ENCODE measurements around the gene CCL5.

CCL5 gene

GRCh38 chr17:35895636-35896587, 15.8 kb upstream of the CCL5 start:
- Histone ChIP-seq H3K36me3 (replicated peaks; ENCODE audit: low read depth, low read length) (no peaks in the 10 kb centered on the region), H3K27ac (ENCODE audit: low read length) (no peak overlapping the region), H2AFZ (ENCODE audit: low read depth, low read length) (no peak overlapping the region)

DNA sequence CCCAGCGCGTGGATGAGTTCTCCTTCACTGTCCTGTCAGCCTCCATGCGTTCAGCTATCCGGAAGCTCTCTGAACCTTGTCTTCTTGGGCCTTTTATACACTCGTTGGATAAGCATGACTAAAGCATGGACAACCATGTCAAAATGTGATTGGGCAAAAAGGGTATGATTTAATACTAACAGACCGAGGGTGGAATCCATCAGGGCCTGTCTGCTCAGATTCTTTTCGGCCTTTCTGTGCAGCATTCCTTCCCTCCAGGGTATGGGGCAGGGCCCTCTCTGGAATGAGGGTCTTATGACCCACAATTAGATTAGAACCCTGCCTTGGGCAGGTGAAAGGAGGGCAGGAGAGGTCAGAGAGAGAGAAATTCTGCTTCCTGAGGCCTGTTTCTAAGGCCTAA, 14.0 kb upstream of the CCL5 start:
- no peaks in the 10 kb centered on the region for H3K9me3 ChIP-seq (ENCODE audit: insufficient read depth, low read length)
- peaks cover 28% of the 10 kb centered on the region for H3K4me1 ChIP-seq (ENCODE audit: low read length)
- H3K4me2 ChIP-seq (ENCODE audit: low read length) = no peak overlapping the region
- no peak for TF ChIP-seq EZH2phosphoT487 (IDR thresholded peaks at IDR 0.05; ENCODE audit: low read depth)
- no peak for TF ChIP-seq CTCF (IDR thresholded peaks at IDR 0.05; ENCODE audit: low read depth, low read length)
- H3K4me3 ChIP-seq (ENCODE audit: low read length) = no peak overlapping the region
- no peaks in the 10 kb centered on the region for H3K79me2 ChIP-seq (ENCODE audit: low read length)
- no peak overlapping the region for H3K27ac ChIP-seq (ENCODE audit: low read length)
- H3K27me3 ChIP-seq (ENCODE audit: low read depth, low read length) = no peaks in the 10 kb centered on the region
- no peak overlapping the region for H2AFZ ChIP-seq (ENCODE audit: low read depth, low read length)
- no peaks in the 10 kb centered on the region for H3K36me3 ChIP-seq (replicated peaks; ENCODE audit: low read depth, low read length)
- no peak overlapping the region for H3K9ac ChIP-seq (ENCODE audit: low read length)
- H4K20me1 ChIP-seq (ENCODE audit: insufficient read depth, low read length) = no peaks in the 10 kb centered on the region

More at GRCh38 chr17:35895636-35896587, 15.8 kb upstream of the CCL5 start:
- Histone ChIP-seq H3K9ac (ENCODE audit: low read length) (no peak overlapping the region), H3K79me2 (ENCODE audit: low read length) (no peaks in the 10 kb centered on the region), H3K4me3 (ENCODE audit: low read length) (no peak overlapping the region), H4K20me1 (ENCODE audit: insufficient read depth, low read length) (no peaks in the 10 kb centered on the region), H3K27me3 (ENCODE audit: low read depth, low read length) (no peaks in the 10 kb centered on the region), H3K4me1 (ENCODE audit: low read length) (peaks cover 29% of the 10 kb centered on the region), H3K9me3 (ENCODE audit: insufficient read depth, low read length) (no peaks in the 10 kb centered on the region), H3K4me2 (ENCODE audit: low read length) (no peak overlapping the region)
- TF ChIP-seq CTCF (IDR thresholded peaks at IDR 0.05; ENCODE audit: low read depth, low read length) = no peak
- TF ChIP-seq EZH2phosphoT487 (IDR thresholded peaks at IDR 0.05; ENCODE audit: low read depth) = no peak

- Histone ChIP-seq H3K9ac (ENCODE audit: low read length) (no peak overlapping the region), H3K36me3 (replicated peaks; ENCODE audit: low read depth, low read length) (no peaks in the 10 kb centered on the region), H3K27ac (ENCODE audit: low read length) (no peak overlapping the region), H3K9me3 (ENCODE audit: insufficient read depth, low read length) (no peaks in the 10 kb centered on the region), H2AFZ (ENCODE audit: low read depth, low read length) (no peak overlapping the region), H3K79me2 (ENCODE audit: low read length) (no peaks in the 10 kb centered on the region), H3K4me1 (ENCODE audit: low read length) (peaks cover 28% of the 10 kb centered on the region), H3K27me3 (ENCODE audit: low read depth, low read length) (no peaks in the 10 kb centered on the region), H4K20me1 (ENCODE audit: insufficient read depth, low read length) (no peaks in the 10 kb centered on the region), H3K4me2 (ENCODE audit: low read length) (no peak overlapping the region), H3K4me3 (ENCODE audit: low read length) (no peak overlapping the region)
- TF ChIP-seq EZH2phosphoT487 (IDR thresholded peaks at IDR 0.05; ENCODE audit: low read depth) = no peak
- no peak for TF ChIP-seq CTCF (IDR thresholded peaks at IDR 0.05; ENCODE audit: low read depth, low read length)
Measured at GRCh38 chr17:35893751-35894150, 13.6 kb upstream of the CCL5 start.

Data from OCI-LY3 (cell line).